Neural progenitor cell (in vitro differentiated cells): ENCODE data around the gene TAS2R19. TPM values are rescaled to one million over a fixed set of nuclear protein-coding genes. Genes with fewer than 3 reads are reported as not detected.

Experiments
- DNase-seq: peaks from one replicate; pipeline ENCODE4 v3.0.0-alpha.2; 2016; ENCODE audit warnings: low spot score
- H2AFZ ChIP-seq: fragments of 200-600 bp; sonication (generic); replicated peaks from 2 replicates; pipeline ENCODE4 v1.6.1; 2016; ENCODE audit warnings: antibody characterized with exemption
- H3F3A ChIP-seq: fragments of 200-600 bp; sonication (generic); 2 replicates; pipeline ENCODE4 v1.6.1; 2016; ENCODE audit warnings: antibody characterized with exemption, low read depth
- H3K27ac ChIP-seq: fragments of 200-600 bp; sonication (generic); 2 replicates; pipeline ENCODE4 v1.5.1; 2016; ENCODE audit warnings: mild to moderate bottlenecking
- H3K27me3 ChIP-seq: fragments of 200-600 bp; sonication (generic); 2 replicates; pipeline ENCODE4 v1.6.1; 2016; ENCODE audit warnings: mild to moderate bottlenecking, moderate library complexity
- H3K36me3 ChIP-seq: fragments of 200-600 bp; sonication (generic); 2 replicates; pipeline ENCODE4 v1.5.1; 2016
- H3K4me1 ChIP-seq: fragments of 200-600 bp; sonication (generic); 2 replicates; pipeline ENCODE4 v1.6.1; 2016; ENCODE audit warnings: mixed run types
- H3K4me2 ChIP-seq: fragments of 200-600 bp; sonication (generic); 2 replicates; pipeline ENCODE4 v1.6.1; 2016
- H3K4me3 ChIP-seq: fragments of 200-600 bp; sonication (generic); 2 replicates; pipeline ENCODE4 v1.5.1; 2016
- H3K79me2 ChIP-seq: fragments of 200-600 bp; sonication (generic); 2 replicates; pipeline ENCODE4 v1.6.1; 2016; ENCODE audit warnings: low read depth
- H3K9ac ChIP-seq: fragments of 200-600 bp; sonication (generic); 2 replicates; pipeline ENCODE4 v1.6.1; 2016
- H3K9me3 ChIP-seq: fragments of 200-600 bp; sonication (generic); 2 replicates; pipeline ENCODE4 v1.5.1; 2016; ENCODE audit warnings: low read depth
- H4K20me1 ChIP-seq: fragments of 200-600 bp; sonication (generic); 2 replicates; pipeline ENCODE4 v1.6.1; 2016; ENCODE audit warnings: low read depth
- H3K27ac Mint-ChIP-seq: 3 replicates; pipeline ENCODE4 v1.8.0; 2021; ENCODE audit warnings: mixed read lengths
- H3K27me3 Mint-ChIP-seq: 2 replicates; pipeline ENCODE4 v1.8.0; 2022; ENCODE audit warnings: low read depth, mild to moderate bottlenecking, inconsistent platforms, moderate library complexity, mixed read lengths; ENCODE audit not compliant: insufficient read depth
- H3K36me3 Mint-ChIP-seq: 3 replicates; pipeline ENCODE4 v1.8.0; 2021; ENCODE audit warnings: mixed read lengths
- H3K4me1 Mint-ChIP-seq: 3 replicates; pipeline ENCODE4 v1.8.0; 2021; ENCODE audit warnings: mixed read lengths
- H3K4me3 Mint-ChIP-seq: 3 replicates; pipeline ENCODE4 v1.8.0; 2021; ENCODE audit warnings: mild to moderate bottlenecking, moderate library complexity, mixed read lengths
- H3K9me3 Mint-ChIP-seq: 3 replicates; pipeline ENCODE4 v1.8.0; 2020; ENCODE audit warnings: mixed read lengths
- EZH2 ChIP-seq: fragments of 200-600 bp; sonication (generic); IDR thresholded peaks from 2 replicates; pipeline ENCODE4 v1.6.1; 2017; ENCODE audit warnings: antibody characterized with exemption, mild to moderate bottlenecking, moderate library complexity
- EZH2phosphoT487 ChIP-seq: fragments of 200-600 bp; sonication (generic); IDR thresholded peaks from 2 replicates; pipeline ENCODE4 v1.6.1; 2017; ENCODE audit warnings: antibody characterized with exemption
- total RNA-seq: library from RNA; depleted of rRNA; stranded (reverse); fragments of >200 nt; gene quantifications from 2 replicates; pipeline ENCODE4 v1.2.3, GENCODE V29; 2015; ENCODE audit warnings: low replicate concordance
- TF ChIP-seq, protein P1 (sequence below): fragments of 200-600 bp; sonication (generic); IDR thresholded peaks from 2 replicates; pipeline ENCODE4 v1.5.1; 2017; ENCODE audit warnings: antibody characterized with exemption, mild to moderate bottlenecking

The TAS2R19 gene
- total RNA-seq, 1 donor from 2014 or later, result 9.7 TPM

DNA sequence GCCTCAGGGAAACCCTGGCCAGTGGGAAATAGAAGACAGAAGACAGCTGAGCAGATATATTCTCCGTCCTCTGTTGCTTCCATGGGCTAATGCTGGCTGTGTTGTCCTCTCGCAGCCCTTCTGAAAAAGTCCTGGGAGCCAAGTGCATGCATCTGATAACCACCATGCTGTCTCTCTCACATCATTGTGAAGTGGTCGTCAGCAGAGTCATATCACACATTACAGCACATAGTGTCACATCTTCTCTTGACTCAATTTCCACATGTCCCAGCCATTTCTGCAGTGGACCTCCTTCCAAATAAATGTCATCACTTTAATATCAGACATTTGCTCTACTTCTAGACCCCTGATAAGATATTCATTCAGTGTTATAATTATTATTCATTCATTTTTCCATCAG, 28.1 kb downstream of the TAS2R19 start:
- no peak overlapping the region for H3K9ac ChIP-seq
- Mint-ChIP-seq H3K9me3 (peaks cover 7% of the 10 kb centered on the region), H3K27me3 (no peaks in the 10 kb centered on the region), H3K36me3 (peaks cover 19% of the 10 kb centered on the region), H3K4me1 (no peaks in the 10 kb centered on the region), H3K27ac (no peak overlapping the region), H3K4me3 (no peak overlapping the region)
- TF ChIP-seq, protein P1, sequence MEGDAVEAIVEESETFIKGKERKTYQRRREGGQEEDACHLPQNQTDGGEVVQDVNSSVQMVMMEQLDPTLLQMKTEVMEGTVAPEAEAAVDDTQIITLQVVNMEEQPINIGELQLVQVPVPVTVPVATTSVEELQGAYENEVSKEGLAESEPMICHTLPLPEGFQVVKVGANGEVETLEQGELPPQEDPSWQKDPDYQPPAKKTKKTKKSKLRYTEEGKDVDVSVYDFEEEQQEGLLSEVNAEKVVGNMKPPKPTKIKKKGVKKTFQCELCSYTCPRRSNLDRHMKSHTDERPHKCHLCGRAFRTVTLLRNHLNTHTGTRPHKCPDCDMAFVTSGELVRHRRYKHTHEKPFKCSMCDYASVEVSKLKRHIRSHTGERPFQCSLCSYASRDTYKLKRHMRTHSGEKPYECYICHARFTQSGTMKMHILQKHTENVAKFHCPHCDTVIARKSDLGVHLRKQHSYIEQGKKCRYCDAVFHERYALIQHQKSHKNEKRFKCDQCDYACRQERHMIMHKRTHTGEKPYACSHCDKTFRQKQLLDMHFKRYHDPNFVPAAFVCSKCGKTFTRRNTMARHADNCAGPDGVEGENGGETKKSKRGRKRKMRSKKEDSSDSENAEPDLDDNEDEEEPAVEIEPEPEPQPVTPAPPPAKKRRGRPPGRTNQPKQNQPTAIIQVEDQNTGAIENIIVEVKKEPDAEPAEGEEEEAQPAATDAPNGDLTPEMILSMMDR, result no peak
- no peak for TF ChIP-seq EZH2phosphoT487
- TF ChIP-seq EZH2, result no peak
- no peaks in the 10 kb centered on the region for H3F3A ChIP-seq
- H3K4me1 ChIP-seq, result no peaks in the 10 kb centered on the region
- H3K4me3 ChIP-seq, result no peak overlapping the region
- H4K20me1 ChIP-seq, result no peaks in the 10 kb centered on the region
- H3K36me3 ChIP-seq, result peaks cover 5% of the 10 kb centered on the region
- H3K79me2 ChIP-seq, result no peaks in the 10 kb centered on the region
- no peak for DNase-seq
- H3K27ac ChIP-seq, result no peak overlapping the region
- no peaks in the 10 kb centered on the region for H3K27me3 ChIP-seq
- no peak overlapping the region for H3K4me2 ChIP-seq
- H3K9me3 ChIP-seq, result no peaks in the 10 kb centered on the region
- no peak overlapping the region for H2AFZ ChIP-seq

DNA sequence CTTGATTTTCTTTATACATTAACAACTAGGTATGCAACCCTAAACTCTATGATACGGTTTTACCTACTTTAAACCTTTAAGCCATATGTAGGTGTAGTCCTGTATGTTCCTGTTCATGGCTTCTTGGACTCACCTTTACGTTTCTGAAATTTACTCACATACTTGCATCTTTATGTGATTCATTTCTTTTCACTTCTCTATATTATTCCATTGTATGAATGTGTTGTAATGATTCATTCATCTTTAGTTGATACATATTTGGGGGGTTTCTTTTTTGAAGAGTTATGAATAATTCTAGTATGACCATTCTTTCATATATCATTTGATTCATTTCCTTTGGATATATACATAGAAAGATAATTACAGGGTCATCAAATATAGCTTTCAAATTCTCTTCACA, 33.3 kb downstream of the TAS2R19 start:
- Mint-ChIP-seq H3K27me3 (no peaks in the 10 kb centered on the region), H3K27ac (no peak overlapping the region), H3K4me1 (no peaks in the 10 kb centered on the region), H3K9me3 (peaks cover 7% of the 10 kb centered on the region), H3K4me3 (no peak overlapping the region), H3K36me3 (peaks cover 17% of the 10 kb centered on the region)
- no peak for TF ChIP-seq EZH2phosphoT487
- no peak for TF ChIP-seq EZH2
- TF ChIP-seq, protein P1, result no peak
- no peaks in the 10 kb centered on the region for H3K27me3 ChIP-seq
- H3K4me2 ChIP-seq, result no peak overlapping the region
- no peaks in the 10 kb centered on the region for H3F3A ChIP-seq
- H3K27ac ChIP-seq, result no peak overlapping the region
- H3K79me2 ChIP-seq, result no peaks in the 10 kb centered on the region
- no peaks in the 10 kb centered on the region for H3K9me3 ChIP-seq
- no peak overlapping the region for H3K4me3 ChIP-seq
- no peak overlapping the region for H3K9ac ChIP-seq
- H2AFZ ChIP-seq, result no peak overlapping the region
- DNase-seq, result no peak
- peaks cover 5% of the 10 kb centered on the region for H3K36me3 ChIP-seq
- no peaks in the 10 kb centered on the region for H3K4me1 ChIP-seq
- H4K20me1 ChIP-seq, result no peaks in the 10 kb centered on the region

DNA sequence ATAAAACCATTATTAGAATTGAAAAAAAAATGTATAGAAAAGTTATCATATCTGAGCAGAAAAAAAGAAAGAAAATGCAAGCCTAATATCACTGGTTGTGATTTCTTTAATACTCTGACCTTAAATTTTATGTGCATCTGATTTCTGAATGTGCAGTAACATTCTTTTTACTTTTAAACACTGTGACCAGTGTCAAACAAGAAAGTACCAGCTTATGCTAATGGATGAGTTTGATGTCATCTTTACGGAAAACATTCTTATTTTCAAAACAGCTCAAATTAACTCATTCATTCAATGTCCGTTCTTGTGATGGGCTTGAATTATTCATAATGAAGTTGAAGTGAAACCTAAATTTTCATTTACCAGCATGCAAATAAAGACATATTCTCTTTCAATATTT, 35.6 kb downstream of the TAS2R19 start, which contains the start of gene TAS2R50:
TAS2R50 (minus strand) TSS at position 101 of the 400 bp plus-strand sequence; CDS start at position 49, 52 bp downstream.
- H3K4me3 ChIP-seq, result no peak within 1 kb of the TSS
- H2AFZ ChIP-seq, result no peak within 1 kb of the TSS
- no peaks in the 10 kb centered on the region for H3K9me3 ChIP-seq
- no peak within 1 kb of the TSS for H3K4me2 ChIP-seq
- H3K4me1 ChIP-seq, result no peaks in the 10 kb centered on the region
- TF ChIP-seq EZH2, result no peak
- no peak for TF ChIP-seq EZH2phosphoT487
- TF ChIP-seq, protein P1, result no peak
- Mint-ChIP-seq H3K4me1 (no peaks in the 10 kb centered on the region), H3K27me3 (no peaks in the 10 kb centered on the region), H3K9me3 (peaks cover 7% of the 10 kb centered on the region), H3K36me3 (peaks cover 16% of the 10 kb centered on the region), H3K4me3 (no peak within 1 kb of the TSS), H3K27ac (no peak within 1 kb of the TSS)
- DNase-seq, result no peak
- H3K27ac ChIP-seq, result no peak within 1 kb of the TSS
- no peaks in the 10 kb centered on the region for H3F3A ChIP-seq
- peaks cover 5% of the 10 kb centered on the region for H3K36me3 ChIP-seq
- H3K27me3 ChIP-seq, result no peaks in the 10 kb centered on the region
- no peaks in the 10 kb centered on the region for H3K79me2 ChIP-seq
- no peak within 1 kb of the TSS for H3K9ac ChIP-seq
- no peaks in the 10 kb centered on the region for H4K20me1 ChIP-seq
